HG03060 (cell line): ENCODE results near the gene ULK3.

Source experiments
- ATAC-seq: cut with Tn5 transposase; IDR thresholded peaks from one replicate; pipeline ENCODE4 v1.9.1; 2021; ENCODE audit warnings: low read depth, moderate number of reproducible peaks; ENCODE audit not compliant: unreplicated experiment

Gene ULK3

GRCh38 chr15:74787251-74788041, 55.5 kb downstream of the ULK3 start:
- ATAC-seq, result peak; percentile 35

GRCh38 chr15:74786551-74787165, 56.3 kb downstream of the ULK3 start:
- ATAC-seq, result no peak
